HuH-7 (cell line): ENCODE results near the gene PPFIBP2.
A peak's percentile ranks its signal among the peaks of the same experiment; 100 is the strongest.

Source experiments
- DNase-seq: peaks from one replicate; pipeline ENCODE4 v3.0.0; 2011; ENCODE audit warnings: low spot score

The PPFIBP2 gene

GRCh38 chr11:7525424-7525823, 11.6 kb downstream of the PPFIBP2 start:
- no peak for DNase-seq

- no peak for DNase-seq
Observed at GRCh38 chr11:7527029-7527428, 13.2 kb downstream of the PPFIBP2 start.

GRCh38 chr11:7528514-7529049, 14.8 kb downstream of the PPFIBP2 start:
- no peak for DNase-seq

GRCh38 chr11:7530013-7530640, 16.3 kb downstream of the PPFIBP2 start:
- DNase-seq, result no peak

GRCh38 chr11:7531011-7531410, 17.2 kb downstream of the PPFIBP2 start:
- DNase-seq, result no peak

- no peak for DNase-seq
Observed at GRCh38 chr11:7532405-7533145, 18.8 kb downstream of the PPFIBP2 start.

GRCh38 chr11:7533199-7534041, 19.6 kb downstream of the PPFIBP2 start:
- no peak for DNase-seq

GRCh38 chr11:7534042-7534378, 20.2 kb downstream of the PPFIBP2 start:
- DNase-seq, result no peak

GRCh38 chr11:7536100-7536499, 22.3 kb downstream of the PPFIBP2 start:
- peak; percentile 51 for DNase-seq

GRCh38 chr11:7537265-7537664, 23.5 kb downstream of the PPFIBP2 start:
- DNase-seq, result no peak

- no peak for DNase-seq
Observed at GRCh38 chr11:7538031-7538430, 24.2 kb downstream of the PPFIBP2 start.

GRCh38 chr11:7538466-7539454, 25.0 kb downstream of the PPFIBP2 start:
- no peak for DNase-seq

- no peak for DNase-seq
Observed at GRCh38 chr11:7540830-7541555, 27.2 kb downstream of the PPFIBP2 start.

- no peak for DNase-seq
Observed at GRCh38 chr11:7543302-7543701, 29.5 kb downstream of the PPFIBP2 start.

- DNase-seq, result no peak
Observed at GRCh38 chr11:7544021-7544420, 30.2 kb downstream of the PPFIBP2 start.

- no peak for DNase-seq
Observed at GRCh38 chr11:7545611-7546010, 31.8 kb downstream of the PPFIBP2 start.

GRCh38 chr11:7546324-7546791, 32.6 kb downstream of the PPFIBP2 start:
- DNase-seq, result no peak

- DNase-seq, result no peak
Observed at GRCh38 chr11:7547687-7548086, 33.9 kb downstream of the PPFIBP2 start.

- DNase-seq, result peak; percentile 55
Observed at GRCh38 chr11:7548659-7549274, 35.0 kb downstream of the PPFIBP2 start.

- DNase-seq, result no peak
Observed at GRCh38 chr11:7549681-7550080, 35.9 kb downstream of the PPFIBP2 start.
